ENCODE results near the gene ATOH8. TPM values are rescaled to one million over a fixed set of nuclear protein-coding genes. Genes with fewer than 3 reads are reported as not detected.

Gene ATOH8
- total and polyA plus RNA-seq, 8 donors, result 1.7 to 13.9 (median 3.5) TPM

GRCh38 chr2:85761946-85762345, 8.2 kb downstream of the ATOH8 start:
- Histone ChIP-seq H3K4me3 (no peak overlapping the region), H3K27me3 (no peaks in the 10 kb centered on the region), H3K27ac (no peak overlapping the region), H3K36me3 (no peaks in the 10 kb centered on the region), H3K9me3 (no peaks in the 10 kb centered on the region), H3K4me1 (peaks cover 1 to 8% (median 4%) of the 10 kb centered on the region in 3 donors)
- 90 to 96% methylated on average over 4 of the region's 4 CpGs for WGBS, 2 donors
- no peak for TF ChIP-seq CTCF (IDR thresholded peaks at IDR 0.05)
- DNase-seq, result no peak
- ATAC-seq, result no peak
- no peak for FAIRE-seq
- intact Hi-C loops (cut with DNase I), result no loop called here

GRCh38 chr2:85763132-85763531, 9.3 kb downstream of the ATOH8 start:
- Histone ChIP-seq H3K27me3 (no peaks in the 10 kb centered on the region), H3K9me3 (no peaks in the 10 kb centered on the region), H3K4me1 (peaks cover 0 to 5% (median 0%) of the 10 kb centered on the region in 3 donors), H3K27ac (no peak overlapping the region), H3K4me3 (no peak overlapping the region), H3K36me3 (no peaks in the 10 kb centered on the region)
- DNase-seq (no peak), FAIRE-seq (no peak), ATAC-seq (no peak)
- intact Hi-C loops (cut with DNase I), result no loop called here
- TF ChIP-seq CTCF (IDR thresholded peaks at IDR 0.05), result no peak
- 76 to 81% methylated on average over 4 of the region's 4 CpGs for WGBS, 2 donors

GRCh38 chr2:85763831-85764230, 10.0 kb downstream of the ATOH8 start:
- H3K27ac ChIP-seq, result no peak overlapping the region
- H3K4me1 ChIP-seq, result peaks cover 6 to 8% (median 6%) of the 10 kb centered on the region in 3 donors
- ATAC-seq (no peak), FAIRE-seq (no peak), DNase-seq (peak in 2 of 6 donors; percentile 24 to 67)
- 79 to 87% methylated on average over 16 of the region's 16 CpGs for WGBS, 2 donors
- no peaks in the 10 kb centered on the region for H3K9me3 ChIP-seq
- H3K4me3 ChIP-seq, result no peak overlapping the region
- TF ChIP-seq CTCF (IDR thresholded peaks at IDR 0.05), result no peak
- H3K27me3 ChIP-seq, result no peaks in the 10 kb centered on the region
- intact Hi-C loops (cut with DNase I), result no loop called here
- no peaks in the 10 kb centered on the region for H3K36me3 ChIP-seq

GRCh38 chr2:85765081-85765731, 11.4 kb downstream of the ATOH8 start:
- DNase-seq, result peak in 4 of 6 donors; percentile 32 to 56 (median 42)
- Histone ChIP-seq H3K36me3 (no peaks in the 10 kb centered on the region), H3K27me3 (no peaks in the 10 kb centered on the region), H3K9me3 (no peaks in the 10 kb centered on the region), H3K4me3 (no peak overlapping the region), H3K4me1 (peaks cover 9 to 14% (median 14%) of the 10 kb centered on the region in 3 donors), H3K27ac (no peak overlapping the region)
- ATAC-seq, result peak; percentile 26 to 65 (median 47)
- TF ChIP-seq CTCF (IDR thresholded peaks at IDR 0.05), result no peak
- FAIRE-seq, result no peak
- 59 to 61% methylated on average over 26 of the region's 26 CpGs for WGBS, 2 donors
- intact Hi-C loops (cut with DNase I), result no loop called here

- ATAC-seq (no peak), DNase-seq (peak in 1 of 6 donors; percentile 13), FAIRE-seq (no peak)
- Histone ChIP-seq H3K36me3 (no peaks in the 10 kb centered on the region), H3K4me1 (peaks cover 9 to 19% (median 14%) of the 10 kb centered on the region in 3 donors), H3K4me3 (no peak overlapping the region), H3K9me3 (no peaks in the 10 kb centered on the region), H3K27me3 (no peaks in the 10 kb centered on the region), H3K27ac (no peak overlapping the region)
- 78 to 83% methylated on average over 7 of the region's 7 CpGs for WGBS, 2 donors
- intact Hi-C loops (cut with DNase I), result no loop called here
- no peak for TF ChIP-seq CTCF (IDR thresholded peaks at IDR 0.05)
Observed at GRCh38 chr2:85766229-85766628, 12.4 kb downstream of the ATOH8 start.

Data from pancreas (tissue), 10 donors.